ENCODE data around the gene FAM221B.

DNA sequence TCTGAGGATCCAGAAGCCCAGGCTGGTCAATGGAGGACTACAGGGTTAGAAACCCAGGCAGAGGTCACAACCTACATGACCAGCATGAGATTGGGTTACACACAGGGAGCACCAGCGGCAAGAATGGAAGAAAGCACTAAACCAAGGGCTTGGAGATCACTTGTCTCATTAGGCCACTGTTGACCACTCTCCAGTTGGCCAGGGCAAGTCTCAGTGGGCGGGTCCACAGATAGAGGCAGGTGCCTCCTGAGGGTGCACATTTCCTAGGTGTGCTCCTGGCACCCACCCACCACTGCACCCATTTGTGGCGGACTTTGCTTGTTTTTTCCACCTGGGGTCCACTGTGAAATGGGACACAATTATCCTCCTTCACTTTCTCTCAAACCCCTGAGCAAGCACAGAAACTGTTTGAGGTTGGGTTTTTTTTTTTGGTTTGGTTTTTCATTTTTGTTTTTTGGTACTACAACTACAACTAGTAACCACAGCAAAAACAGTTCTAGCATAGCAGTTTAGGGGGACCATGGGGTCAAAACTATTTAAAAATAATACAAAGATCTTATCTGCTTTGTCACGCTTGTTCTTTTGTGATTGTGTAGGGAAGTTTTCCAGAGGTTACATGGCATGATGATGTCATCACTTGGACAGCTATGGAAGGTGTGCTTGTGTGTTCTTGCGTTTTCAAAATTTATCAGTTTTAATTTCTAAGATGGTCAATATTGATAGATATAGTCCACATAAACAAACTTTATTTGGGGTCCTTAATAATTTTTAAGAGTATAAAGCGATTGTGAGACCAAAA, 31.0 kb downstream of the FAM221B start:
- TF ChIP-seq, protein P1, sequence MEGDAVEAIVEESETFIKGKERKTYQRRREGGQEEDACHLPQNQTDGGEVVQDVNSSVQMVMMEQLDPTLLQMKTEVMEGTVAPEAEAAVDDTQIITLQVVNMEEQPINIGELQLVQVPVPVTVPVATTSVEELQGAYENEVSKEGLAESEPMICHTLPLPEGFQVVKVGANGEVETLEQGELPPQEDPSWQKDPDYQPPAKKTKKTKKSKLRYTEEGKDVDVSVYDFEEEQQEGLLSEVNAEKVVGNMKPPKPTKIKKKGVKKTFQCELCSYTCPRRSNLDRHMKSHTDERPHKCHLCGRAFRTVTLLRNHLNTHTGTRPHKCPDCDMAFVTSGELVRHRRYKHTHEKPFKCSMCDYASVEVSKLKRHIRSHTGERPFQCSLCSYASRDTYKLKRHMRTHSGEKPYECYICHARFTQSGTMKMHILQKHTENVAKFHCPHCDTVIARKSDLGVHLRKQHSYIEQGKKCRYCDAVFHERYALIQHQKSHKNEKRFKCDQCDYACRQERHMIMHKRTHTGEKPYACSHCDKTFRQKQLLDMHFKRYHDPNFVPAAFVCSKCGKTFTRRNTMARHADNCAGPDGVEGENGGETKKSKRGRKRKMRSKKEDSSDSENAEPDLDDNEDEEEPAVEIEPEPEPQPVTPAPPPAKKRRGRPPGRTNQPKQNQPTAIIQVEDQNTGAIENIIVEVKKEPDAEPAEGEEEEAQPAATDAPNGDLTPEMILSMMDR (IDR thresholded peaks at IDR 0.05), result no peak
- TF ChIP-seq POLR2AphosphoS5 (IDR thresholded peaks at IDR 0.05), result no peak
